GM23248 (cell line): Measurements from ENCODE around the gene NCR1. TPM values are rescaled to one million over a fixed set of nuclear protein-coding genes. Genes with fewer than 3 reads are reported as not detected.
"Not testable (repeated sequence)": the region's sequence is repeated elsewhere in the genome, so short reads cannot be mapped to it uniquely, and the experiment has no call there.

ENCODE experiments used
- DNase-seq: peaks from one replicate; pipeline ENCODE4 v3.0.0-alpha.2; 2015
- H2AFZ ChIP-seq: fragments of 200-600 bp; sonication (generic); 2 replicates; pipeline ENCODE4 v1.6.1; 2016; ENCODE audit warnings: antibody characterized with exemption
- H3F3A ChIP-seq: fragments of 200-600 bp; sonication (generic); 2 replicates; pipeline ENCODE4 v1.6.1; 2016; ENCODE audit warnings: mild to moderate bottlenecking, antibody characterized with exemption, mixed run types; ENCODE audit not compliant: insufficient read depth
- H3K27ac ChIP-seq: fragments of 200-600 bp; sonication (generic); 2 replicates; pipeline ENCODE4 v1.5.1; 2016; ENCODE audit warnings: mild to moderate bottlenecking
- H3K27me3 ChIP-seq: fragments of 200-600 bp; sonication (generic); replicated peaks from 2 replicates; pipeline ENCODE4 v1.6.1; 2016; ENCODE audit warnings: mild to moderate bottlenecking; ENCODE audit not compliant: insufficient read depth
- H3K36me3 ChIP-seq: fragments of 200-600 bp; sonication (generic); 2 replicates; pipeline ENCODE4 v1.6.1; 2016; ENCODE audit warnings: low read depth, mild to moderate bottlenecking
- H3K4me1 ChIP-seq: fragments of 200-600 bp; sonication (generic); 2 replicates; pipeline ENCODE4 v1.6.1; 2016; ENCODE audit warnings: mild to moderate bottlenecking; ENCODE audit not compliant: insufficient read depth
- H3K4me2 ChIP-seq: fragments of 200-600 bp; sonication (generic); one replicate; pipeline ENCODE4 v1.6.1; 2016; ENCODE audit warnings: mild to moderate bottlenecking; ENCODE audit not compliant: unreplicated experiment
- H3K4me3 ChIP-seq: fragments of 200-600 bp; sonication (generic); 2 replicates; pipeline ENCODE4 v1.5.1; 2016; ENCODE audit warnings: mild to moderate bottlenecking
- H3K79me2 ChIP-seq: fragments of 200-600 bp; sonication (generic); 2 replicates; pipeline ENCODE4 v1.6.1; 2016; ENCODE audit warnings: mild to moderate bottlenecking; ENCODE audit not compliant: insufficient read depth
- H3K9ac ChIP-seq: fragments of 200-600 bp; sonication (generic); 2 replicates; pipeline ENCODE4 v1.6.1; 2016; ENCODE audit warnings: mild to moderate bottlenecking
- H3K9me2 ChIP-seq: fragments of 200-600 bp; sonication (generic); 2 replicates; pipeline ENCODE4 v1.6.1; 2016; ENCODE audit warnings: mixed run types, mild to moderate bottlenecking, moderate library complexity; ENCODE audit not compliant: insufficient read depth
- H3K9me3 ChIP-seq: fragments of 200-600 bp; sonication (generic); one replicate; pipeline ENCODE4 v1.6.1; 2017; ENCODE audit warnings: low read depth
- H4K20me1 ChIP-seq: fragments of 200-600 bp; sonication (generic); 2 replicates; pipeline ENCODE4 v1.6.0; 2016; ENCODE audit not compliant: insufficient read depth
- EZH2 ChIP-seq: fragments of 200-600 bp; sonication (generic); IDR thresholded peaks from 2 replicates; pipeline ENCODE4 v1.6.1; 2018; ENCODE audit warnings: antibody characterized with exemption, mild to moderate bottlenecking; ENCODE audit not compliant: insufficient read depth, poor library complexity, severe bottlenecking
- EZH2phosphoT487 ChIP-seq: fragments of 200-600 bp; sonication (generic); IDR thresholded peaks from 2 replicates; pipeline ENCODE4 v1.6.1; 2018; ENCODE audit warnings: antibody characterized with exemption, moderate library complexity, mild to moderate bottlenecking, low read depth; ENCODE audit not compliant: insufficient read depth
- WGBS, 2 experiments: methylation state at CpG; one replicate each; pipeline ENCODE4 v1.1.6; 2015 to 2017; ENCODE audit warnings: low lambda C conversion rate in 2 of 2, low coverage in 1 of 2; ENCODE audit errors: missing lambda C conversion rate in 2 of 2; 5-methylcytosine and 5-hydroxymethylcytosine counted together
- in situ Hi-C: fragments of 300-500 bp; cut with MboI; formaldehyde crosslinking; loops from 2 replicates; pipeline ENCODE4 v1.15.0; 2020
- polyA plus RNA-seq: library from polyadenylated mRNA; unstranded; fragments of >200 nt; fragmentation: Nextera tagmentation; extraction: Ambion mirVana; gene quantifications from 2 replicates; pipeline ENCODE4 v1.2.1, GENCODE V29; 2016
- total RNA-seq: library from RNA; depleted of rRNA; stranded (reverse); fragments of >200 nt; shearing (Covaris generic); gene quantifications from 2 replicates; pipeline ENCODE4 v1.2.3, GENCODE V29; 2014

The NCR1 gene
- total and polyA plus RNA-seq, 2 experiments from 2014 or later = not detected

DNA sequence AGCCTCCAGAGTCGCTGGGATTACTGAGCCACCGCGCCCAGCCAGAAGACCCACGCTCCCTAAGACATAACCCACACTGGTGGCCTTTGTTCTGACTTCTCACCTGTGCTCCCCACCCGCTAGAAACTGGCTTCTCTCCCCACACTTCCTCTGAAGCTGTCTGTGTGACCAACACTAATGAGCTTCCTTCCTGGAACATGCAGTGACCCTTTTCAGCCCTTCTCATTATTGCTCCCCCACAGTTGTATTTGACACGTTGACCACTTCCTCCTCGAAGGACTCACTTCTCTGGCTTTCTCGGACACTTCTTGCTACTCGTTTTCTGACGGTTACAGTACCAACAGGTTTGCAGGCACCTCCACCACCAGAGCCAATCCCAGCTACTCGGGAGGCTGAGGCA, 10.9 kb downstream of the NCR1 start:
- no peak overlapping the region for H3K27ac ChIP-seq
- no peak overlapping the region for H3K9ac ChIP-seq
- H3F3A ChIP-seq = no peaks in the 10 kb centered on the region
- no peaks in the 10 kb centered on the region for H3K27me3 ChIP-seq
- no peak for TF ChIP-seq EZH2
- TF ChIP-seq EZH2phosphoT487 = no peak
- H3K4me3 ChIP-seq = no peak overlapping the region
- in situ Hi-C loops = no loop called here
- H3K9me2 ChIP-seq = no peaks in the 10 kb centered on the region
- H3K4me2 ChIP-seq = no peak overlapping the region
- H2AFZ ChIP-seq = no peak overlapping the region
- no peak for DNase-seq
- H3K9me3 ChIP-seq = no peaks in the 10 kb centered on the region
- H3K4me1 ChIP-seq = no peaks in the 10 kb centered on the region
- no peaks in the 10 kb centered on the region for H3K79me2 ChIP-seq
- 58 to 60% methylated on average over 11 of the region's 11 CpGs for WGBS, 2 experiments
- no peaks in the 10 kb centered on the region for H4K20me1 ChIP-seq
- H3K36me3 ChIP-seq = no peaks in the 10 kb centered on the region

DNA sequence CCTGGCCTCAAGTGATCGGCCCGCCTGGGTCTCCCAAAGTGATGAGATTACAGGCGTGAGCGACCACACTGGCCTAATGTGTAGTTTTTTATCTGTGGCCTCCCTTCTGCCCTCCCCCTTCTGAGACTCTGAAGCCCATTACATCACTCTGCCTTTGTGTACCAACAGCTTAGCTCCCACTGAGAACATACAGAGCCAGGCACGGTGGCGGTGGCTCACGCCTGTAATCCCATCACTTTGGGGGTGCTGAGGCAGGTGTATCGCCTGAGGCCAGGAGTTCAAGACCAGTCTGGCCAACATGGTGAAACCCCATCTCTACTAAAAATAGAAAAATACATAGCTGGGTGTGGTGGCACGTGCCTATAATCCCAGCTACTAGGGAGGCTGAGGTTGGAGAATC, 12.6 kb downstream of the NCR1 start:
- Histone ChIP-seq H3K9me2 (no peaks in the 10 kb centered on the region), H3K9me3 (no peaks in the 10 kb centered on the region), H3K4me2 (no peak overlapping the region), H3K4me3 (no peak overlapping the region), H3K36me3 (no peaks in the 10 kb centered on the region), H3K27ac (no peak overlapping the region), H3K79me2 (no peaks in the 10 kb centered on the region), H3K9ac (no peak overlapping the region), H4K20me1 (no peaks in the 10 kb centered on the region), H3F3A (no peaks in the 10 kb centered on the region), H3K4me1 (no peaks in the 10 kb centered on the region), H2AFZ (no peak overlapping the region), H3K27me3 (no peaks in the 10 kb centered on the region)
- WGBS, 2 experiments = 72 to 78% methylated on average over 9 of the region's 9 CpGs
- DNase-seq = no peak
- no peak for TF ChIP-seq EZH2phosphoT487
- TF ChIP-seq EZH2 = no peak
- in situ Hi-C loops = no loop called here

DNA sequence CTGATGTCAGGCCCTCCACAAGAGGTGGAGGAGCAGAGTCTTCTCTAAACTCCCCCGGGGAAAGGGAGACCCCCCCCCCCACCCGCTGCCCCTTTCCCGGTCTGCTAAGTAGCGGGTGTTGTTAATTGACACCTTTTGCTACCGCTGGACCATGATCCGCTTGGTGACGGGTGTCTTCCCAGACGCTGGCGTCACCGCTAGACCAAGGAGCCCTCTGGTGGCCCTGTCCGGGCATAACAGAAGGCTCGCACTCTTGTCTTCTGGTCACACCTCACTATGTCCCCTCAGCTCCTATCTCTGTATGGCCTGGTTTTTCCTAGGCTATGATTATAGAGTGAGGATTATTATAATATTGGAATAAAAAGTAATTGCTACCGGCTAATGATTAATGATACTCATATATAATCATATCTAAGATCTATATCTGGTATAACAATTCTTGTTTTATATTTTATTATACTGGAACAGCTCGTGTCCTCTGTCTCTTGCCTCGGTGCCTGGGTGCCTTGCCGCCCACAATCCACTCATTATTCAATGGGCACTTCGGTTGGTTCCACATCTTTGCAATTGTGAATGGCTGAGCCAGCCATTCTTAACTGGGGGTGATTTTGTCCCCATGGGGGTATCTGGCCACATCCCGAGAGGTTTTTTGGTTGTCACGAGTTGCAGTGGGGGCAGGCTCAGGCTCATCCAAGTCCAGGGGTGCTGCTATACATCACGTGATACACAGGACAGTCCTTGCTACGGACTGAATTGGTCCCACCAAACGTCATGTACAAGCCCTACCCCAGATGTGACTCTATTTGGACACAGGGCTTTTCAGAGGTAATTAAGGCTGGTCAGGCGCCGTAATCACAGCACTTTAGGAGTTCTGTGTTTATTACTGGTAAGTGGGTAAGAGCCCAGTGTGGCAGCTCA, 14.0 kb downstream of the NCR1 start:
- H3K27ac ChIP-seq, H3K9me3 ChIP-seq, H3K27me3 ChIP-seq, H3K9ac ChIP-seq, in situ Hi-C loops, H3K4me2 ChIP-seq, H4K20me1 ChIP-seq, DNase-seq, H3K4me3 ChIP-seq, H3K4me1 ChIP-seq, H3K79me2 ChIP-seq, H3K36me3 ChIP-seq, H2AFZ ChIP-seq, H3K9me2 ChIP-seq, H3F3A ChIP-seq: not testable (repeated sequence)
- WGBS, 2 experiments = 16 to 18% methylated on average over 21 to 24 of the region's 24 CpGs

DNA sequence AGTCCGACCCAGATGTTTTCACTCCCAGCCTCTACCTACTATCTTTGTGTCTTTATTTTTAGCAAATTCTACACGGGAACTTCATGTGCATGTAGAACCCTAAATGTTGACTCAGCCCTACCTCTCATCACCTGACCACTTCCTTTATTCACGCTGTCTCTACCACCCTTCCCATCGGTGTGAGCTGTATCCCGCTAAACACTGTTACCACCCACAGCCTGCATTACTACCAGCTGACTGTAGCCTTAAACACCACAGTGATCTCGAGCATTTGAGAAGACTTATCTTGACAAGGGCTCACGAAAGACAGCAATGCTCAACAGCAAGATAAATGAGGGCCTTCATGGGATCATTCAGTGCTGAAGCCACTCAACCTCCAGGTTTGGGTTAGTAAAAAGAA, 15.1 kb downstream of the NCR1 start:
- no peaks in the 10 kb centered on the region for H3K9me3 ChIP-seq

More for the DNA sequence above, 15.1 kb downstream of the NCR1 start:
- no peaks in the 10 kb centered on the region for H3F3A ChIP-seq
- H3K9ac ChIP-seq = no peak overlapping the region
- no peaks in the 10 kb centered on the region for H3K27me3 ChIP-seq
- no peaks in the 10 kb centered on the region for H3K9me2 ChIP-seq
- H2AFZ ChIP-seq = no peak overlapping the region
- no peak overlapping the region for H3K4me3 ChIP-seq
- DNase-seq = no peak
- TF ChIP-seq EZH2 = no peak
- TF ChIP-seq EZH2phosphoT487 = no peak
- no peaks in the 10 kb centered on the region for H3K36me3 ChIP-seq
- no peaks in the 10 kb centered on the region for H4K20me1 ChIP-seq
- no peak overlapping the region for H3K4me2 ChIP-seq
- H3K79me2 ChIP-seq = no peaks in the 10 kb centered on the region
- WGBS, 2 experiments = 32 to 34% methylated on average over 7 of the region's 7 CpGs
- in situ Hi-C loops = no loop called here
- no peak overlapping the region for H3K27ac ChIP-seq
- no peaks in the 10 kb centered on the region for H3K4me1 ChIP-seq
